Urinary bladder (tissue), 4 donors: ENCODE measurements around the gene HSD3B1. TPM values are rescaled to one million over a fixed set of nuclear protein-coding genes. Genes with fewer than 3 reads are reported as not detected.
"Not testable (repeated sequence)": the region's sequence is repeated elsewhere in the genome, so short reads cannot be mapped to it uniquely, and the experiment has no call there.

Experiments used
- DNase-seq: peaks from one replicate; pipeline ENCODE4 v3.0.0-alpha.2; 2015; ENCODE audit errors: extremely low spot score
- H3K27ac ChIP-seq: one replicate; pipeline ENCODE4 v1.5.1; 2013; ENCODE audit warnings: low read depth, mild to moderate bottlenecking, moderate library complexity
- H3K36me3 ChIP-seq: one replicate; pipeline ENCODE4 v1.6.1; 2013; ENCODE audit warnings: mild to moderate bottlenecking, moderate library complexity; ENCODE audit not compliant: insufficient read depth
- H3K4me1 ChIP-seq: one replicate; pipeline ENCODE4 v1.6.1; 2013; ENCODE audit warnings: mild to moderate bottlenecking, moderate library complexity; ENCODE audit not compliant: insufficient read depth
- H3K4me3 ChIP-seq: one replicate; pipeline ENCODE4 v1.5.1; 2013; ENCODE audit warnings: low read depth, low read length
- WGBS: extraction: QIAGEN DNeasy Blood & Tissue Kit; methylation state at CpG from one replicate; pipeline ENCODE4 v1.1.7; 2013; 5-methylcytosine and 5-hydroxymethylcytosine counted together
- polyA plus RNA-seq: library from polyadenylated mRNA; stranded (reverse); fragments of 200-250 nt; gene quantifications from one replicate; pipeline ENCODE4 v1.2.3, GENCODE V29; 2013
- total RNA-seq: library from RNA; depleted of rRNA; stranded (reverse); fragments of >200 nt; gene quantifications from one replicate; pipeline ENCODE4 v1.2.3, GENCODE V29; 2014
- donor health status: healthy with polysubstance abuse.
- donor health status: healthy.

Gene HSD3B1
- total and polyA plus RNA-seq, 2 donors: not detected

GRCh38 chr1:119517667-119518066 is 10.7 kb downstream of the HSD3B1 start:
- DNase-seq, H3K4me1 ChIP-seq, H3K27ac ChIP-seq, H3K4me3 ChIP-seq, H3K36me3 ChIP-seq: not testable (repeated sequence)

GRCh38 chr1:119531606-119532323 is 24.8 kb downstream of the HSD3B1 start:
- no peak overlapping the region for H3K27ac ChIP-seq
- no peak overlapping the region for H3K4me3 ChIP-seq
- H3K36me3 ChIP-seq: no peaks in the 10 kb centered on the region
- WGBS: 87% methylated on average over 2 of the region's 2 CpGs
- no peaks in the 10 kb centered on the region for H3K4me1 ChIP-seq
- DNase-seq: no peak

DNA sequence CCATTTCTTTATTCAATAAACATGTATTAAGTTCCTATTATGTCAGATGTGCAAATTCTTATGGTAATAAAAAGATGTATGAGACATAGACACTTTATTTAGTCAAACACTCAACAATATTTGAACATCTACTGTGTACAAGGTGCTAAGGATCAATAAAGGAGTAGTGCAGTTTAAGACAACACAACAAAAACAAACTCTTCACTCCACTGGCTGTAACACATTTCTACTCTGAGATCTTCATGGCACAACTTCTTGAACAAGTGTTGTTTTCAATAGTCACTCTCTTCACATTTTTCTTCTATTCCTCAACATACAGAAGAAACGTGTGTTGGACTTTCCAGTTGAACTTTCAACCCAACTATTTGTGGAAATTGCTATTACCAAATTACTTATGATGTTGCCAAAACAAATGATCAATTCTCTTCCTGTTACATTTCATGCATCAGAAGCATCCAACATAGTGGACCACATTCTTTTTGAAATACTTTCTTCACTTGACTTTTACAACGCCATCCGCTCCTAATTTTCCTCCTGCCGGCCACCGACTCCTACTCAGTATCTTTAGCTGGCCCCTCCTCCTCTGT is 25.4 kb downstream of the HSD3B1 start:
- no peaks in the 10 kb centered on the region for H3K36me3 ChIP-seq
- WGBS: 84% methylated on average over 5 of the region's 5 CpGs
- H3K27ac ChIP-seq: no peak overlapping the region
- DNase-seq: no peak
- no peak overlapping the region for H3K4me3 ChIP-seq
- H3K4me1 ChIP-seq: no peaks in the 10 kb centered on the region

DNA sequence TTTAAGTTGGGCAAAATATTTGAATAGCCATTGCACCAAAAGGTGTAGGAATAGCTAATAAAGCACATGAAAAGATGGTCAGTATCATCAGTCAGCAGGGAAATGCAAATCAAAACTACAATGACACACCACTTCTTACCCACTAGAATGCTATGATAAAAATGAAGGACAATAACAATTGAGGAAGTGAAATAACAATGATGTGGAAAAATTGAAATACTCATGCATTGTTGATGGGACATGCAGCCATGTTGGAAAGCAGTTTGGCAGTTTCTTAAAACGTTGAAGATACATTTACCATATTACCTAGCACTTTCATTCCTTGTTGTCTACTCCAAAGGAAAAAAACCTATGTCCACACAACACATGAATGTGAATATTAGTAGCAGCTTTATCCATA is 28.4 kb downstream of the HSD3B1 start:
- WGBS: 52% methylated on average over 1 of the region's 1 CpG
- Histone ChIP-seq H3K4me1 (no peaks in the 10 kb centered on the region), H3K36me3 (no peaks in the 10 kb centered on the region), H3K27ac (no peak overlapping the region), H3K4me3 (no peak overlapping the region)
- DNase-seq: no peak

GRCh38 chr1:119537966-119538365 is 31.0 kb downstream of the HSD3B1 start:
- DNase-seq: no peak
- Histone ChIP-seq H3K4me3 (no peak overlapping the region), H3K27ac (no peak overlapping the region), H3K4me1 (no peaks in the 10 kb centered on the region), H3K36me3 (no peaks in the 10 kb centered on the region)
- 78% methylated on average over 3 of the region's 3 CpGs for WGBS

DNA sequence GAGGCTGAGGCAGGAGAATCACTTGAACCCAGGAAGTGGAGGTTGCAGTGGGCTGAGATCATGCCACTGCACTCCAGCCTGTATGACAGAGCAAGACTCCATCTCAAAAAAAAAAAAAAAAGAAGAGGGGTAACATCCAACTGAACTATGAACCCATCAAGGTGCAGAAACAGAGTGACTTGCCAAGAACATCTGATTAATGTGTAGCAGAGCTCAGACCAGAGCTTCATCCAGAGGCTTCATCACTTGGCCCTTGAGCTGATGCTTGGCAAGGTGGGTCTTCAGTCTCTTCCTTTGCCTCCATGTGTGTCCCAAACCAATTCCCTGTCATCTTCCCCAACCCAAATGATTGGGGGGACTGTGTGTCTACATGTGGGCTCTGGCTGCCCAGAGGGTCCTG is 32.6 kb downstream of the HSD3B1 start:
- Histone ChIP-seq H3K27ac (no peak overlapping the region), H3K4me1 (no peaks in the 10 kb centered on the region), H3K4me3 (no peak overlapping the region), H3K36me3 (no peaks in the 10 kb centered on the region)
- DNase-seq: no peak

GRCh38 chr1:119541389-119541788 is 34.4 kb downstream of the HSD3B1 start:
- Histone ChIP-seq H3K4me3 (no peak overlapping the region), H3K27ac (no peak overlapping the region), H3K4me1 (no peaks in the 10 kb centered on the region), H3K36me3 (no peaks in the 10 kb centered on the region)
- WGBS: 83% methylated on average over 3 of the region's 3 CpGs
- no peak for DNase-seq

- H3K27ac ChIP-seq: no peak overlapping the region
- H3K4me3 ChIP-seq: no peak overlapping the region
- WGBS: 79% methylated on average over 2 of the region's 2 CpGs
- no peaks in the 10 kb centered on the region for H3K36me3 ChIP-seq
- no peak for DNase-seq
- H3K4me1 ChIP-seq: no peaks in the 10 kb centered on the region
Measured at GRCh38 chr1:119542492-119542946, 35.5 kb downstream of the HSD3B1 start.

- Histone ChIP-seq H3K4me1 (no peaks in the 10 kb centered on the region), H3K4me3 (no peak overlapping the region), H3K27ac (no peak overlapping the region), H3K36me3 (no peaks in the 10 kb centered on the region)
- WGBS: 64% methylated on average over 3 of the region's 3 CpGs
- DNase-seq: no peak
Measured at GRCh38 chr1:119544165-119544762, 37.3 kb downstream of the HSD3B1 start.

- H3K4me3 ChIP-seq: no peak overlapping the region
- WGBS: 66% methylated on average over 1 of the region's 1 CpG
Measured at GRCh38 chr1:119546641-119547040, 39.6 kb downstream of the HSD3B1 start.

DNA sequence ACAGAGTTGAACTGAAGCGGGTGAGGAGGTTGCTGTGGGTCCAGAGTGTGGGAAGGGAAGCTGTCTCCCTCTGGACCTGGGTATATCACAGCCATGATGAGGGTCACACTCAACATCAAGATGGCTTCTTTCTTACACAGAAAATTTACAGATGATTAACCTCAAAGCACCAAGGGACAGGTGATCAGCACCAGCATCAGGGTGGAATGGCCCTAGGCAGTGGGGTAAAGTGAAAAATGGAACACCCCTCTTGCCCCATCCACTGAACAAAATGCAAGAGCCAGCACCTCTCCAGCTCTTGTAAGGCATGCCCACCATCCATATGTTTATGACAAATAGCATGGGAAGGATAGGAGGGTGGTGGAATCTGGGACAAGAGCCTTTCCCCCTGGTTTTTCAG is 40.3 kb downstream of the HSD3B1 start:
- Histone ChIP-seq H3K4me3 (no peak overlapping the region), H3K27ac (no peak overlapping the region), H3K4me1 (no peaks in the 10 kb centered on the region), H3K36me3 (no peaks in the 10 kb centered on the region)
- DNase-seq: no peak
- WGBS: 97% methylated on average over 1 of the region's 1 CpG

More at GRCh38 chr1:119546641-119547040, 39.6 kb downstream of the HSD3B1 start:
- no peaks in the 10 kb centered on the region for H3K36me3 ChIP-seq
- DNase-seq: no peak
- H3K4me1 ChIP-seq: no peaks in the 10 kb centered on the region
- no peak overlapping the region for H3K27ac ChIP-seq

- Histone ChIP-seq H3K4me1 (no peaks in the 10 kb centered on the region), H3K4me3 (no peak overlapping the region), H3K27ac (no peak overlapping the region), H3K36me3 (no peaks in the 10 kb centered on the region)
- no peak for DNase-seq
- WGBS: 95% methylated on average over 7 of the region's 7 CpGs
Measured at GRCh38 chr1:119547805-119548204, 40.8 kb downstream of the HSD3B1 start.

- 61% methylated on average over 4 of the region's 4 CpGs for WGBS
- H3K36me3 ChIP-seq: no peaks in the 10 kb centered on the region
- DNase-seq: no peak
- H3K27ac ChIP-seq: no peak overlapping the region
- H3K4me3 ChIP-seq: no peak overlapping the region
- H3K4me1 ChIP-seq: no peaks in the 10 kb centered on the region
Measured at GRCh38 chr1:119549719-119550132, 42.7 kb downstream of the HSD3B1 start.

DNA sequence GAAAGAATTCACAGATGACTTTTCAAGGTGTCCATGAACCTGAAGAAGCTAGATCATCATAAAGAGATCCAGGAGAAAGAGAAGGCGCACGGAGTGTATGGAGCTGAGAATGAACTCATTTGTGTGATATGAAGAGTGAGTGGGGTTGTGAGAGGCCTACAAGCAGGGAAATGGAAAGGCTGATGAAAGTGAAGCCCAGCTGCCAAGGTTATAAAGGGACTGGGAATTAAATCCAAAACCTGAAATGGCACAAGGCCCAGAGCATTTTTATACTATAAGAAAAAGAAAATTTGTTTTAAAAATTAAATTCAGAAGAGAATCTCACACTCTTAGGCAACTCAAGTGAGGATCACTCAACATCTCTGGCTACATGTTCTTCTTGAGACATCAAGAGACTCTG is 43.4 kb downstream of the HSD3B1 start:
- no peak overlapping the region for H3K4me3 ChIP-seq
- no peaks in the 10 kb centered on the region for H3K4me1 ChIP-seq
- no peak for DNase-seq
- H3K27ac ChIP-seq: no peak overlapping the region
- no peaks in the 10 kb centered on the region for H3K36me3 ChIP-seq
- 78% methylated on average over 2 of the region's 2 CpGs for WGBS
